Hepatocyte (in vitro differentiated cells): ENCODE results near the gene PPP1R9A. TPM values are rescaled to one million over a fixed set of nuclear protein-coding genes. Genes with fewer than 3 reads are reported as not detected.

Experiments used
- DNase-seq: peaks from one replicate; pipeline ENCODE4 v3.0.0-alpha.2; 2016; ENCODE audit warnings: low spot score
- H2AFZ ChIP-seq: fragments of 200-600 bp; sonication (generic); 2 replicates; pipeline ENCODE4 v1.6.0; 2016; ENCODE audit warnings: antibody characterized with exemption, mild to moderate bottlenecking
- H3K27ac ChIP-seq: fragments of 200-600 bp; sonication (generic); 2 replicates; pipeline ENCODE4 v1.5.1; 2016; ENCODE audit warnings: mild to moderate bottlenecking
- H3K27me3 ChIP-seq: fragments of 200-600 bp; sonication (generic); 2 replicates; pipeline ENCODE4 v1.6.1; 2016
- H3K36me3 ChIP-seq: fragments of 200-600 bp; sonication (generic); replicated peaks from 2 replicates; pipeline ENCODE4 v1.5.1; 2016; ENCODE audit warnings: low read depth; ENCODE audit not compliant: insufficient read depth
- H3K4me1 ChIP-seq: fragments of 200-600 bp; sonication (generic); 2 replicates; pipeline ENCODE4 v1.5.1; 2016; ENCODE audit warnings: mild to moderate bottlenecking, moderate library complexity; ENCODE audit not compliant: insufficient read depth
- H3K4me2 ChIP-seq: fragments of 200-600 bp; sonication (generic); 2 replicates; pipeline ENCODE4 v1.6.0; 2016
- H3K4me3 ChIP-seq: fragments of 200-600 bp; sonication (generic); 2 replicates; pipeline ENCODE4 v1.5.1; 2016; ENCODE audit warnings: mild to moderate bottlenecking
- H3K79me2 ChIP-seq: fragments of 200-600 bp; sonication (generic); 2 replicates; pipeline ENCODE4 v1.6.0; 2017; ENCODE audit warnings: mild to moderate bottlenecking
- H3K9me2 ChIP-seq: fragments of 200-600 bp; sonication (generic); replicated peaks from 2 replicates; pipeline ENCODE4 v1.6.0; 2017; ENCODE audit warnings: mild to moderate bottlenecking; ENCODE audit not compliant: insufficient read depth
- H3K9me3 ChIP-seq: fragments of 200-600 bp; sonication (generic); 2 replicates; pipeline ENCODE4 v1.5.1; 2016; ENCODE audit warnings: low read depth, mild to moderate bottlenecking
- H4K20me1 ChIP-seq: fragments of 200-600 bp; sonication (generic); 2 replicates; pipeline ENCODE4 v1.6.0; 2016; ENCODE audit warnings: mild to moderate bottlenecking; ENCODE audit not compliant: insufficient read depth, poor library complexity, severe bottlenecking
- CTCF ChIP-seq: fragments of 200-600 bp; sonication (generic); IDR thresholded peaks from 2 replicates; pipeline ENCODE4 v1.5.1; 2016; ENCODE audit warnings: antibody characterized with exemption, mild to moderate bottlenecking; ENCODE audit not compliant: poor library complexity
- EZH2 ChIP-seq: fragments of 200-600 bp; sonication (generic); IDR thresholded peaks from 2 replicates; pipeline ENCODE4 v1.6.1; 2016; ENCODE audit warnings: antibody characterized with exemption, mild to moderate bottlenecking, borderline replicate concordance
- EZH2phosphoT487 ChIP-seq: fragments of 200-600 bp; sonication (generic); IDR thresholded peaks from one replicate; pipeline ENCODE4 v1.6.1; 2018; ENCODE audit warnings: antibody characterized with exemption, mild to moderate bottlenecking, low read depth, moderate library complexity; ENCODE audit not compliant: unreplicated experiment, severe bottlenecking
- WGBS: methylation state at CpG from one replicate; pipeline ENCODE4 v1.1.6; 2016; ENCODE audit warnings: low lambda C conversion rate; ENCODE audit errors: missing lambda C conversion rate; 5-methylcytosine and 5-hydroxymethylcytosine counted together
- polyA plus RNA-seq: library from polyadenylated mRNA; unstranded; fragments of >200 nt; fragmentation: Nextera tagmentation; extraction: Ambion mirVana; gene quantifications from 2 replicates; pipeline ENCODE4 v1.2.1, GENCODE V29; 2016
- total RNA-seq: library from RNA; depleted of rRNA; stranded (reverse); fragments of >200 nt; gene quantifications from 2 replicates; pipeline ENCODE4 v1.2.3, GENCODE V29; 2014

PPP1R9A gene
- total and polyA plus RNA-seq, 2 experiments from 2014 or later: 11.7 to 25.7 TPM

GRCh38 chr7:95219721-95220120 lies 312.3 kb downstream of the PPP1R9A start:
- H3K4me3 ChIP-seq: no peak overlapping the region
- no peaks in the 10 kb centered on the region for H3K9me3 ChIP-seq
- no peaks in the 10 kb centered on the region for H3K9me2 ChIP-seq
- no peaks in the 10 kb centered on the region for H3K36me3 ChIP-seq
- DNase-seq: no peak
- H3K27me3 ChIP-seq: no peaks in the 10 kb centered on the region
- H3K79me2 ChIP-seq: no peaks in the 10 kb centered on the region
- no peaks in the 10 kb centered on the region for H4K20me1 ChIP-seq
- no peak for TF ChIP-seq EZH2phosphoT487
- TF ChIP-seq CTCF: no peak
- no peak for TF ChIP-seq EZH2
- no peak overlapping the region for H2AFZ ChIP-seq
- H3K27ac ChIP-seq: no peak overlapping the region
- H3K4me1 ChIP-seq: no peaks in the 10 kb centered on the region
- whole genome bisulfite sequencing: 78% methylated on average over 2 of the region's 2 CpGs
- no peak overlapping the region for H3K4me2 ChIP-seq

GRCh38 chr7:95220328-95220727 lies 312.9 kb downstream of the PPP1R9A start:
- Histone ChIP-seq H3K36me3 (no peaks in the 10 kb centered on the region), H2AFZ (no peak overlapping the region), H3K27ac (no peak overlapping the region), H3K27me3 (no peaks in the 10 kb centered on the region), H3K79me2 (no peaks in the 10 kb centered on the region), H3K4me3 (no peak overlapping the region), H3K4me1 (no peaks in the 10 kb centered on the region), H4K20me1 (no peaks in the 10 kb centered on the region), H3K9me2 (no peaks in the 10 kb centered on the region), H3K4me2 (no peak overlapping the region), H3K9me3 (no peaks in the 10 kb centered on the region)
- WGBS: 90% methylated on average over 3 of the region's 3 CpGs
- TF ChIP-seq CTCF: no peak
- no peak for TF ChIP-seq EZH2
- no peak for TF ChIP-seq EZH2phosphoT487
- no peak for DNase-seq

- no peaks in the 10 kb centered on the region for H4K20me1 ChIP-seq
- TF ChIP-seq EZH2phosphoT487 (no peak), EZH2 (no peak), CTCF (no peak)
- 88% methylated on average over 2 of the region's 2 CpGs for WGBS
- H3K27ac ChIP-seq: no peak overlapping the region
- H2AFZ ChIP-seq: no peak overlapping the region
- no peaks in the 10 kb centered on the region for H3K36me3 ChIP-seq
- no peak overlapping the region for H3K4me3 ChIP-seq
- no peaks in the 10 kb centered on the region for H3K27me3 ChIP-seq
- DNase-seq: no peak
- no peaks in the 10 kb centered on the region for H3K4me1 ChIP-seq
- H3K9me3 ChIP-seq: no peaks in the 10 kb centered on the region
- no peaks in the 10 kb centered on the region for H3K79me2 ChIP-seq
- H3K4me2 ChIP-seq: no peak overlapping the region
- H3K9me2 ChIP-seq: no peaks in the 10 kb centered on the region
Measured at GRCh38 chr7:95225301-95225700, 317.9 kb downstream of the PPP1R9A start.

- no peaks in the 10 kb centered on the region for H3K36me3 ChIP-seq
- no peak overlapping the region for H3K4me2 ChIP-seq
- DNase-seq: no peak
- no peak overlapping the region for H3K27ac ChIP-seq
- whole genome bisulfite sequencing: 94% methylated on average over 5 of the region's 5 CpGs
- no peaks in the 10 kb centered on the region for H3K4me1 ChIP-seq
- no peaks in the 10 kb centered on the region for H3K9me2 ChIP-seq
- H3K4me3 ChIP-seq: no peak overlapping the region
- no peak for TF ChIP-seq EZH2phosphoT487
- no peak for TF ChIP-seq EZH2
- TF ChIP-seq CTCF: no peak
- H4K20me1 ChIP-seq: no peaks in the 10 kb centered on the region
- no peaks in the 10 kb centered on the region for H3K27me3 ChIP-seq
- H2AFZ ChIP-seq: no peak overlapping the region
- no peaks in the 10 kb centered on the region for H3K9me3 ChIP-seq
- no peaks in the 10 kb centered on the region for H3K79me2 ChIP-seq
Measured at GRCh38 chr7:95229301-95229700, 321.9 kb downstream of the PPP1R9A start.
